H7 (cell line): ENCODE data around the gene PEF1. TPM values are rescaled to one million over a fixed set of nuclear protein-coding genes. Genes with fewer than 3 reads are reported as not detected.

Experiments
- DNase-seq: peaks from one replicate; pipeline ENCODE4 v3.0.0; 2012
- H3K27me3 ChIP-seq: 2 replicates; pipeline ENCODE4 v1.6.0; 2011; ENCODE audit warnings: mild to moderate bottlenecking, low read length; ENCODE audit not compliant: control insufficient read depth, insufficient read depth
- H3K36me3 ChIP-seq: replicated peaks from 2 replicates; pipeline ENCODE4 v1.5.1; 2011; ENCODE audit warnings: low read length; ENCODE audit not compliant: control insufficient read depth, insufficient read depth
- H3K4me3 ChIP-seq: 2 replicates; pipeline ENCODE4 v1.5.1; 2011; ENCODE audit warnings: low read depth, mild to moderate bottlenecking, control low read depth, low read length, moderate library complexity; ENCODE audit not compliant: insufficient read depth
- total RNA-seq: library from RNA; depleted of rRNA; stranded (reverse); fragments of >200 nt; shearing (Covaris generic); gene quantifications from 2 replicates; pipeline ENCODE4 v1.2.3, GENCODE V29; 2014

PEF1 gene
- total RNA-seq, 1 experiment from 2014 or later, result 129 TPM

DNA sequence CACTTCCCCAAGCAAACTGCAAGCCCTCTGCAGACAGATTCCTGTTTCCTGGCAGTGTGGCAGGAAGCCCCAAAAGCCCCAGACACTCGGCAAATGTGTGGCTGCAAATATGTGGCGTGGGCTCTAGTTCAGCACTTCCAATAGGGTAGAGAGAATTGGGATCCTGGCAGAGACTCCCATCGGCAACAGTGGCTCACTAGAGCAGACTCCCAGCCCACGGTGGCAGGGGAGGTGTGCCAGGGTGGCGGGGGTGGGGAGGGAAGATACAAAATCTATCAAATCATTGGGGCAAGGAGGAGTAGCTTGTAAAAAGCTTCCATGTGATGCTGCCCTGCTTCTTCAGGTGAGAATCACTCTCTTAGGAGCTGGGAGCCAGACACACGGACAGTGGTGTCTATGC is 33.3 kb upstream of the PEF1 start:
- no peak for DNase-seq
- Histone ChIP-seq H3K36me3 (no peaks in the 10 kb centered on the region; the same call in 1 of the 2 replicates), H3K27me3 (no peaks in the 10 kb centered on the region), H3K4me3 (no peak overlapping the region)

DNA sequence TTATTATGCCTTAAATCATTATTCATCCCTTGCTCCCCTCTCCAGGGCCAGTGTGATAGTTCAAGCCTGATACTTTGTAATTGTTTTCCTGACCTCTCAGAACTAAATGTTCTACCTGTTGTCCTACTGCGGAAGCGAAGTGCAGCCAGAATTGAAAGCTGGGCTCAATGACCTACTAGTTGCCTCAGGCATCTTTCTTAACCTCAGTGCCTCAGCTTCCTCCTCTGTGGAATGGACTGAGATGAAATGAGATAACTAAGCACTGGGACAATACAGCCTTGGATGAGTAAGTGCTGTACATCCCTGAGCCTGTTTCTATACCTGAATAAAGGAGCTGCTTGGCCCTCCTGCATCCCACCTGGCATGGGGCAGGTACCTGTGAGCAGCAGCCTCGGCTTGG is 32.7 kb upstream of the PEF1 start:
- H3K27me3 ChIP-seq, result no peaks in the 10 kb centered on the region
- no peaks in the 10 kb centered on the region; the same call in 1 of the 2 replicates for H3K36me3 ChIP-seq

DNA sequence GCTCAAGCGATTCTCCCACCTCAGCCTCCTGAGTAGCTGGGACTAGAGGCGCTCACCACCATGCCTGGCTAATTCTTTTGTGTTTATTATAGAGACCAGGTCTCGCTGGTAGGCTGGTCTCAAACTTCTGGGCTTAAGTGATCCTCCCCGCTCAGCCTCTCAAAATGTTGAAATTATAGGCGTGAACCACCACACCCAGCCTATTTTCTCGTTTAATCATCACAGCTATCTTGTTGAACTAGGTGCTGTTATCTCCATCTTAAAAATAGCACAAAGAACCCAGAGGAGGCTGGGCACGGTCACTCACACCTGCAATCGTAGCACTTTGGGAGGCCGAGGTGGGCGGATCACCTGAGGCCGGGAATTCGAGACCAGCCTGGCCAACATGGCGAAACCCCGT is 31.1 kb upstream of the PEF1 start:
- DNase-seq, result no peak
- Histone ChIP-seq H3K4me3 (no peak overlapping the region), H3K36me3 (no peaks in the 10 kb centered on the region; the same call in 1 of the 2 replicates)

More for the DNA sequence above, 32.7 kb upstream of the PEF1 start:
- H3K4me3 ChIP-seq, result no peak overlapping the region
- DNase-seq, result no peak

DNA sequence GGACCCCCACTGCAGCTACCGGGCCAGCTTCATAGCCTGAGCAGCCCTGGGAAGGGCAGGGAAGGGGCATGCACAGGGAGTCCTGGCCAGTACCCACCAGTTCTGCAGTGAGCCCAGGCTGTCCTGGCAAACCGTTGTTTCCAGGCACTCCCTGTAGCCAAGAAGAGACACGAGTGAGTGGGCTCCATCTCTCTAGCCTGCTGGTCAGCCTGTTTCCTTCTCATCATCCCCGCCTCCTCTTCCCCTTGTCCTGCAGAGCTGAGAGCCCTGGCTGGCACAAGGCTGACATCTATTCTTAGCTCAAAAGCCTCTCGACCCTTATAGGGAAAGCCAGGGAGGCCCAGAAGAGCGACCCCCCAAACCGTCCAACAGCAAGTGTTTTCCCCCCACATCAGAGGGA is 30.5 kb upstream of the PEF1 start:
- no peak for DNase-seq

More for the DNA sequence above, 31.1 kb upstream of the PEF1 start:
- H3K27me3 ChIP-seq, result no peaks in the 10 kb centered on the region

DNA sequence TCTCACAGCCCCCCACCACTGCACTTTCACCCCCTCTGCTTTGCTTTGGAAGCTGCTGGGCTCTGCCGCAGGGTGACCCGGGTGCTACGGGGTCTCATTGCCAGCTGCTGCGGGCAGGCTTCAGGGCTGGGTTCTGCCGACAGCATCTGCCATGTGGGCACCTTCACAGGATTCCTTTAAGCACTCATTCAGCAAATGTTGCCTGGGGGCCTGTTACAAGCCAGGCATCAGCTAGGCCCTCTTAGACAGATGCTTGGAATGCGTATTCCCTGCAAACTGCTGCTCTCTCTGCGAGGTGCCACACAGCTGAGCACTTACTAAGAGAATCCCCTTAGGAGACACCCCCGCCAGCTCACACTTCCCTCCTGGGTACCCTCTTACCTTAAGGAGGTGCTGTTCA is 29.9 kb upstream of the PEF1 start:
- Histone ChIP-seq H3K27me3 (no peaks in the 10 kb centered on the region), H3K36me3 (no peaks in the 10 kb centered on the region; the same call in 1 of the 2 replicates), H3K4me3 (no peak overlapping the region)
- peak; percentile 64 for DNase-seq

More for the DNA sequence above, 30.5 kb upstream of the PEF1 start:
- Histone ChIP-seq H3K36me3 (no peaks in the 10 kb centered on the region; the same call in 1 of the 2 replicates), H3K27me3 (no peaks in the 10 kb centered on the region), H3K4me3 (no peak overlapping the region)

DNA sequence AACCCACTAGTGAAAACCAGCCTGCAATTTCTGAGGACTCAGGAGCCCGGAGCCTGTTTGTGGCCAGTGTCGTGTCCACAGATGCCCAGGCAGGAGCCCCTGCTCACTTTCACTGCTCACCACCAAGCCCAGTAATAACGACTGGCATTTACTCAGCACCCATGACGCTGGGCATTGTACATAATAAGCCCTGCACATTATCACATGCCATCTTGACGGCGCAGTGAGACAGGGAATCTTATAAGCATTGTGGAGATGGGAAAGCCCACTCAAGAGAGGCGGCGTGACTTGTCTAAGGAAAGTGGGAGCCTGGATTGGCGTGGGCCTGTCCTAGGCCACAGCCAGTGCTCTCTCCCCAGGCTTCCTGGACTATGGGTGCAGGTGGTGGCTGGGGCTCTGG is 28.8 kb upstream of the PEF1 start:
- no peak for DNase-seq
- no peaks in the 10 kb centered on the region for H3K36me3 ChIP-seq
- H3K4me3 ChIP-seq, result no peak overlapping the region
- H3K27me3 ChIP-seq, result no peaks in the 10 kb centered on the region

DNA sequence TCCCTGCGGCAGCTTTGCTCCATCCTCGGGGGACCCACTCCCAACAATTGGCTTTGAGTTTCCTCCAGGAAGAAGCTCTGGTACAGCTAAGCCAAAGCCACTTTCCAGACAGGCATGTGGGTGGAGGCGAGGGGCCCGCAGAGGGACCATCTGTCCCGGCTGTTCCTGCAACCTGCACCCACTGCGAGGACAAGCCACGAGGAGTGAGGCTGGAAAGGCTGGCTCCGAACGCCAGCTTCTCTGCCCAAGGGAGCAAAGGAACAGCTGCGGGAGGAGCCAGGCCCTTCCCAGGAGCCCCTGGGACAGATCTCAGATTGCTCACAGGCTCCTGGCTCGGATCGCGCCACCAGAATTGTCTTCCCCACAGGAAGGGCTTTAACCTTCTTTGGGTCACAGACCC is 28.3 kb upstream of the PEF1 start:
- DNase-seq, result peak; percentile 66
- Histone ChIP-seq H3K36me3 (no peaks in the 10 kb centered on the region), H3K4me3 (no peak overlapping the region), H3K27me3 (no peaks in the 10 kb centered on the region)

DNA sequence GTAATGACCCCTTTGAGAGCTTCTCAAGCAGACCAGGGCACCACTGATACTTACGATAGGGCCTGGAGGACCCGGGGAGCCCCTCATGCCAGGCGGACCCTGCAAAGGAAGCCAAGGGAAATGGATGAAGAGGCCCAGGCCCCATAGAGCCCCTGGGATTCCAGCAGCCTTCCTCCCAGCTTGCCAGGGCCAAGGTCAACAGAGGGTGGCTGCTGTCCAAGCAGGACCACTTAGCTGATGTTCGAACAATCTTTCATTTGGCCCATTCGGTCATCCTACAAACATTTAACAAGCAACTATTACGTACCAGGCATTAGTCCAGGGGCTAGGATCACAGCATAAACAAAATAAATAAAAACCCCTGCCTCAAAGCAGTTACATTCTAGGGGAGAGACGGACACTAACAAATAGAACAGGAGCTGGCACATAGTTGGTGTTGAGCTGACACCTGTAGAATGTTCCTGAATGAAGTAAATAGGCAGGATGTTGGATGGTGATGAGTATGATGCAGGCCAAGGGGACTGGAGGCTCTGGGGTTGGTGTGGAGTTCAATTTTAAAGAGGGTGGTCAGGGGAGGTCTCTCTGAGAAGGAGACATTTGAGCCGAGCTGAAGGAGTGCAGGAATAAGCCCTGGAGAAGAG is 27.0 kb upstream of the PEF1 start:
- H3K4me3 ChIP-seq, result no peak overlapping the region
- H3K27me3 ChIP-seq, result no peaks in the 10 kb centered on the region
- DNase-seq, result no peak
- H3K36me3 ChIP-seq, result no peaks in the 10 kb centered on the region

DNA sequence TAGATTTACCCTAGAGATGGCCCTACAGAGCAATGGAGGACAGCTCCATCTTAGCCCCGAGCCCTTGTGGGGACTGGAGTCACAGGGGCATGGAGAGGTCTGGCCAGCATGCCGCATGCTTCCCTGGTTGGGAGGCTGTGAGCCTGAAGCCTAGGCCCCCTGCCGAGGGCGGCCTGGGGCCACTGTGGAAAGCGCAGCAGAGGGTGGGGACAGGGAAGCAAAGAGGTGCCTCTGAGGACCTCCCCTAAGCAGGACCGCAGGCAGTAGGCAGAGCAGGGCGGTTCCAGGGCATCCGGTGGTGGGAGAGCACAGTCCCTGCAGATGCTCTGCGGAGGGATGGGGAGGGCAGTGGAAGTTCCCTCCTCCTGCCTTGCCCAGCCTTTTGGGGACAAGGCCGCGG is 26.5 kb upstream of the PEF1 start:
- Histone ChIP-seq H3K36me3 (no peaks in the 10 kb centered on the region), H3K27me3 (no peaks in the 10 kb centered on the region), H3K4me3 (no peak overlapping the region)
- DNase-seq, result peak; percentile 52

DNA sequence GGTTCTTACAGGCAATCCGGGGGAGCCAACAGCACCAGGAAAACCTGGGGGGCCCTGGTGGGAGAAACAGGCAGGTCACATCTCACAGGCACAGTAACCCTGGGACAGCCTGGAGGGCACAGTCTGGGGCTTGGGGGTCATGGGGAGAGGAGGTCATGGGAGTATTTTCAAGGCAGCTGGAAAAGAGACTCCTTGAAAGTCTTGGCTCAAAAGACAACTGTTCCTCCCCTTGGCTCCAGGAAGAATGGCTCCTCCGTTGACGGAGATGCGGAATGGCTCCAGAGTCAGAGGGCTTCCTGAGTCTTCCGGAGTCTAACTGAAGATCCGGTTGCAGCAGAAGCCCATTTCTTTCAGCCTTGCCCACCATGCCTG is 25.9 kb upstream of the PEF1 start:
- DNase-seq, result no peak
- Histone ChIP-seq H3K27me3 (no peaks in the 10 kb centered on the region), H3K36me3 (no peaks in the 10 kb centered on the region), H3K4me3 (no peak overlapping the region)

DNA sequence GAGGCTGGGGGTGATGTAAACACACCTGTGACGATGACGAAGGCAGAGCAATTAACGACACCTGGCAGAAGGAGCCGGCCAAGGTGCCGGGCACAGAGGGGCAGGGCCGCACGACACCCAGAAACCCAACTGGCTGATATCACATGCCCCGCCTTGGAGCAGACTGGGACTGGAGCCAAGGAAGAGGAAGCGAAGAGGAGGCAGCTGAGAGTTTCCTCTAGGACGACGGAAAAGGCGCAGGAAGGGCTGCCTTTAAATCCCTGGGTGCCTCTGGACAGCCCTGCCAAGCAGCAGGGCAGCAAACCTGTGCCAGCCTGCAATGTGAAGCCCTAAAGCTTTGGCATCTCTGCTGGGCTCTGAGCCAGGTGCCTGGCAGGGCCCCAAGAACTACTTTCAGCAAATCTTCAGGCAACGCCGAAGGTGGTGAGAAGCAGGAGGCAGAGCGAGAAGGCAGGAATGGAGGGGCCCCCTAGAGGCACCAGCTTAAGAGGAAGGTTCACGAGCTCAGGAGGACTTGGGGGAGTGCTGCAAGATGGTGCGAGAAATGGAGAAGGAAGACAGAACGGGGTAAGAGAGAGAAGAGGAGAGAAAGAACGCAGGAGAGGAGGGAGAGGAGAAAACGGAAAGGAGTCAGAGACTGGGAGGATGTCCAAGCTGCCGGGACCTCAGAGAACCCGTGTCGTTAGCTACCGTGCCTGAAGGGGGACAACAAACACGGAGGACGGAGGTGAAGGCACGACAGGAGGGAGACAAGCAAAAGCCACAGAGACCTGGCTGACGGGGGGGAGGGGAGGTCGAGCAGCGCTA is 25.3 kb upstream of the PEF1 start:
- Histone ChIP-seq H3K4me3 (no peak overlapping the region), H3K36me3 (no peaks in the 10 kb centered on the region), H3K27me3 (no peaks in the 10 kb centered on the region)
- DNase-seq, result peak; percentile 78

DNA sequence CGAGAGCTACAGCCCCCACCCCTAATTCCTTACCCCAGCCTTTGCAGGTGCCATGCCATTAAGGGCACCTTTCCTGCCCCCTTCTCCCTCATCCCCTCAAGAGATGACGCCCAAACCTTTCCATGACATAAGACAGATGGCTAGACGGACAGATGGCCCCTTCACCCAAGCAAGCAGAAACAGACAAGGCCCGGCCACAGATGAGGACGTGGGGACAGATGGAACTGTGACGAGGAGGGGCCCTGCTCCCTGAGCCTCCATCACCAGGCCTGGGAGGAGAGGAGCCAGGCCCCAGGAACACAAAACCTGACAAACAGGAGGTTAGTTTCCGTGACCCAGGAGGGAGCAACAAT is 24.7 kb upstream of the PEF1 start:
- Histone ChIP-seq H3K4me3 (no peak overlapping the region), H3K36me3 (no peaks in the 10 kb centered on the region), H3K27me3 (no peaks in the 10 kb centered on the region)
- DNase-seq, result no peak

DNA sequence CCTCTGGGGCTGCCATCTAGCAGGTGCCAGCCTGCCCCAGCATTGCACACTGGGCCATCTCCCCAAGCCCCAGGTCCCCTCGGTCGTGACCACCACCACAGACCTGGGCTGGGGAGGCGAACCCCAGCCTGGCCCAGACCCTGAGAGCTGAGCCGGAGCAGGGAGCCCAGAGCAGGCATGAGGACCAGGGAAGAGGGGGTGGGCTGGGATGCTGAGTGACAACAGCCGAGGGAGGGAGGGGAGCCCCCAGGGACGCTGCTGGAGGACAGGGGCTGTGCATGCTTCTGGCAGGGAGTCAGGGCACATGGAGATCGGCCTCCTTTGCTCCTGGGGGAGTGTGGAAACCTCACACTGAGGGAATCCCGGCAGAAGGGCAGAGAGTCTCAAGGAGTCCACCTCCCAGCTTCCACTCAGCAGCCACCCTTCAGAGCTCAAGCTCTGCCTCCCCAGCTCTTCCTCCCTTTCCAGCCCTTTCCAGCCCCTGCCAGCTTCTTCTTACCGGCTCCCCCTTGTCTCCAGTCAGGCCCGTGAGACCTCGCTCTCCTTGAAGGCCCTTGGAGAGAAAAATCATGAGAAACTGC is 23.7 kb upstream of the PEF1 start:
- Histone ChIP-seq H3K27me3 (no peaks in the 10 kb centered on the region), H3K36me3 (no peaks in the 10 kb centered on the region), H3K4me3 (no peak overlapping the region)
- DNase-seq, result no peak

DNA sequence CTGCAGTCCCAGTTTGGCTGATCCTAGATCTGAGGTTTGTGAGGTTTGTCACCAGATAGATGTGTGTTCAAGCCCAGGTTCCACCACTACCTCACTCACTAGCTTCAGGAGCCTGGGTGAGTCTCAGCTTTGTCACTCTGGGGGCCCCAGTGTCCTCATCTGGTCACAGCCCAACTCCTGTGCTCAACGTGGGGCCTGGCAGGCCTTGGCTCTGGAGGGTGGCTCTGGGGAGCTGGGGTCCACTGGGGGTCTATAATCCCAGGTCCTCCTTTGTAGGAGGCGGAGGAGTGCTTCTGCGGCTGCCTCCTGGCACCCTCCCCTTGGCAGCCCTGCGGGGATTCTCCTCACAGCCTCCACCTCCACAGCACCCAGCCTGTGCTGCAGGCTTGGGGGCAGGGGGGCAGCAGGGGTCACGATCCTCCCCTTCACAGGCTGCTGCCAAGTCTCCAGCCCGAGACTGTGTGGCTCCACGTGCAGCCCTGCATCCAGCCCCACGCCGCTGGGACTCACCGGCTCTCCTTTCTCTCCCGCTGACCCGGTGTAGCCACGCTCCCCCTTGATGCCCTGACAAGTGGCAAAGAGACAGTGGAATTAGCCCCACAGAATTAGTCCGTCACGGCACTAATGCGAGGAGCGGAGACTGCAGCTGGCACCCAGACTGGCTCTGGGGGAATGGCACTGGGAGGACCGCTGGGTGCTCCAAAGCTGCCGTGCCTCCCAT is 22.5 kb upstream of the PEF1 start:
- no peak for DNase-seq
- H3K36me3 ChIP-seq, result no peaks in the 10 kb centered on the region
- no peak overlapping the region for H3K4me3 ChIP-seq

More for the DNA sequence above, 22.5 kb upstream of the PEF1 start:
- no peaks in the 10 kb centered on the region for H3K27me3 ChIP-seq
